Measurements from ENCODE around the gene SLC66A2.
"Not testable (repeated sequence)": the region's sequence is repeated elsewhere in the genome, so short reads cannot be mapped to it uniquely, and the experiment has no call there.

SLC66A2 gene

GRCh38 chr18:79970419-79971133, 19.1 kb upstream of the SLC66A2 start:
- no peak for DNase-seq

- DNase-seq, result peak; percentile 25
Observed at GRCh38 chr18:79965119-79965902, 13.9 kb upstream of the SLC66A2 start.

- DNase-seq, result peak; percentile 57
Observed at GRCh38 chr18:79964330-79965118, 13.1 kb upstream of the SLC66A2 start, which contains the start of gene HSBP1L1. HSBP1L1 (plus strand) TSS chr18:79964643; CDS start chr18:79964736, 93 bp downstream.

GRCh38 chr18:79963658-79964329, 12.3 kb upstream of the SLC66A2 start:
- DNase-seq, result no peak

GRCh38 chr18:79962835-79963657, 11.6 kb upstream of the SLC66A2 start:
- DNase-seq, result peak; percentile 67

- no peak for DNase-seq
Observed at GRCh38 chr18:79962311-79962710, 10.9 kb upstream of the SLC66A2 start.

- no peak for DNase-seq
Observed at GRCh38 chr18:79961527-79962291, 10.3 kb upstream of the SLC66A2 start.

- no peak for DNase-seq
Observed at GRCh38 chr18:79960921-79961526, 9.6 kb upstream of the SLC66A2 start.

- DNase-seq, result not testable (repeated sequence)
Observed at GRCh38 chr18:79960161-79960801, 8.8 kb upstream of the SLC66A2 start.

- no peak for DNase-seq
Observed at GRCh38 chr18:79958981-79959380, 7.5 kb upstream of the SLC66A2 start.

GRCh38 chr18:79956276-79956675, 4.8 kb upstream of the SLC66A2 start:
- no peak for DNase-seq

- DNase-seq, result no peak
Observed at GRCh38 chr18:79955302-79956075, 4.0 kb upstream of the SLC66A2 start.

GRCh38 chr18:79954791-79955190, 3.3 kb upstream of the SLC66A2 start:
- no peak for DNase-seq

GRCh38 chr18:79953971-79954651, 2.7 kb upstream of the SLC66A2 start:
- no peak for DNase-seq

GRCh38 chr18:79952996-79953559, 1.6 kb upstream of the SLC66A2 start:
- no peak for DNase-seq

GRCh38 chr18:79952456-79952995, 1.1 kb upstream of the SLC66A2 start:
- DNase-seq, result no peak

GRCh38 chr18:79950515-79951341, 725 bp downstream of the SLC66A2 start:
- DNase-seq, result no peak
